WTC11 (cell line): ENCODE measurements around the gene RAB10. TPM values are rescaled to one million over a fixed set of nuclear protein-coding genes. Genes with fewer than 3 reads are reported as not detected.

ENCODE experiments used
- ATAC-seq: fragments of 200-7000 bp; cut with Tn5 transposase; 2 replicates; pipeline ENCODE4 v1.10.0; 2021; ENCODE audit warnings: mild to moderate bottlenecking, moderate library complexity
- CTCF ChIA-PET: fragments of 300-600 bp; sonication (Branson Sonifier 250); formaldehyde crosslinking; loops from one replicate; lab custom pipeline; 2021; ENCODE audit warnings: antibody characterized with exemption; lab: Charles Lee
- POLR2A ChIA-PET: fragments of 350-600 bp; sonication (Branson Sonifier 250); formaldehyde crosslinking; loops from one replicate; lab custom pipeline; 2021; ENCODE audit warnings: antibody characterized with exemption; lab: Charles Lee
- DNase-seq: peaks from one replicate; pipeline ENCODE4 v3.0.0; 2021; ENCODE audit warnings: low spot score
- H3K27ac Mint-ChIP-seq: 2 replicates; pipeline ENCODE4 v1.8.0; 2021; ENCODE audit warnings: mixed read lengths
- H3K27me3 Mint-ChIP-seq: 2 replicates; pipeline ENCODE4 v1.8.0; 2021; ENCODE audit warnings: low read depth, mild to moderate bottlenecking, moderate library complexity, mixed read lengths
- H3K36me3 Mint-ChIP-seq: 2 replicates; pipeline ENCODE4 v1.8.0; 2021; ENCODE audit warnings: mixed read lengths
- H3K4me1 Mint-ChIP-seq: 2 replicates; pipeline ENCODE4 v1.8.0; 2022; ENCODE audit warnings: mixed read lengths
- H3K4me3 Mint-ChIP-seq: 2 replicates; pipeline ENCODE4 v1.8.0; 2021; ENCODE audit warnings: mild to moderate bottlenecking, moderate library complexity, mixed read lengths
- H3K9me3 Mint-ChIP-seq: 2 replicates; pipeline ENCODE4 v1.8.0; 2021; ENCODE audit warnings: mixed read lengths
- CREB1 ChIP-seq: sonication (generic); formaldehyde crosslinking; IDR thresholded peaks from 2 replicates; pipeline ENCODE4 v1.8.0; 2023; ENCODE audit warnings: mild to moderate bottlenecking, missing genetic modification reagents
- FOXK1 ChIP-seq: sonication (generic); formaldehyde crosslinking; IDR thresholded peaks from 2 replicates; pipeline ENCODE4 v1.8.0; 2022; ENCODE audit warnings: mild to moderate bottlenecking, moderate library complexity, missing genetic modification reagents
- KAT7 ChIP-seq: sonication (generic); formaldehyde crosslinking; IDR thresholded peaks from 2 replicates; pipeline ENCODE4 v1.8.1; 2023; ENCODE audit warnings: missing genetic modification reagents, mild to moderate bottlenecking, borderline replicate concordance
- MYBL2 ChIP-seq: sonication (generic); formaldehyde crosslinking; IDR thresholded peaks from 2 replicates; pipeline ENCODE4 v1.8.1; 2023; ENCODE audit warnings: mild to moderate bottlenecking, moderate library complexity, missing genetic modification reagents
- TCF7 ChIP-seq: sonication (generic); formaldehyde crosslinking; IDR thresholded peaks from 2 replicates; pipeline ENCODE4 v1.8.0; 2022; ENCODE audit warnings: mild to moderate bottlenecking, low read depth, missing genetic modification reagents, moderate library complexity
- ZNF138 ChIP-seq: sonication (generic); formaldehyde crosslinking; conservative IDR thresholded peaks from 2 replicates; pipeline ENCODE4 v1.8.1; 2022; ENCODE audit warnings: mild to moderate bottlenecking, moderate library complexity, missing genetic modification reagents
- ZNF232 ChIP-seq: sonication (generic); formaldehyde crosslinking; IDR thresholded peaks from 2 replicates; pipeline ENCODE4 v1.8.0; 2022; ENCODE audit warnings: mild to moderate bottlenecking, missing genetic modification reagents
- ZNF671 ChIP-seq: fragments of 250-450 bp; sonication (Bioruptor Pico); IDR thresholded peaks from 2 replicates; pipeline ENCODE4 v1.8.0; 2021; ENCODE audit warnings: mild to moderate bottlenecking
- total RNA-seq: library from RNA; stranded (reverse); gene quantifications from 3 replicates; pipeline ENCODE4 v1.2.3, GENCODE V29; 2021
- TF ChIP-seq, protein P1 (sequence below): sonication (generic); formaldehyde crosslinking; IDR thresholded peaks from 2 replicates; pipeline ENCODE4 v1.8.1; 2023; ENCODE audit warnings: mild to moderate bottlenecking, missing genetic modification reagents
- TF ChIP-seq, protein P2 (sequence below): sonication (generic); formaldehyde crosslinking; IDR thresholded peaks from 2 replicates; pipeline ENCODE4 v1.8.1; 2022; ENCODE audit warnings: low read depth, mild to moderate bottlenecking, moderate library complexity, missing genetic modification reagents, borderline replicate concordance
- TF ChIP-seq, protein P3 (sequence below): fragments of 250-450 bp; sonication (Bioruptor Pico); IDR thresholded peaks from 2 replicates; pipeline ENCODE4 v1.9.0; 2021; ENCODE audit warnings: mild to moderate bottlenecking
- TF ChIP-seq, protein P4 (sequence below): sonication (generic); formaldehyde crosslinking; IDR thresholded peaks from 2 replicates; pipeline ENCODE4 v1.8.0; 2023; ENCODE audit warnings: missing genetic modification reagents, mild to moderate bottlenecking, borderline replicate concordance
- TF ChIP-seq, protein P5 (sequence below): sonication (generic); formaldehyde crosslinking; IDR thresholded peaks from 2 replicates; pipeline ENCODE4 v1.8.1; 2022; ENCODE audit warnings: low read depth, missing genetic modification reagents, borderline replicate concordance
- TF ChIP-seq, protein P6 (sequence below): sonication (generic); formaldehyde crosslinking; IDR thresholded peaks from 2 replicates; pipeline ENCODE4 v1.8.1; 2023; ENCODE audit warnings: mild to moderate bottlenecking, missing genetic modification reagents, moderate library complexity
- TF ChIP-seq, protein P7 (sequence below): sonication (generic); formaldehyde crosslinking; conservative IDR thresholded peaks from 2 replicates; pipeline ENCODE4 v1.8.1; 2022; ENCODE audit warnings: mild to moderate bottlenecking, missing genetic modification reagents
- TF ChIP-seq, protein P8 (sequence below): sonication (generic); formaldehyde crosslinking; IDR thresholded peaks from 2 replicates; pipeline ENCODE4 v1.8.0; 2022; ENCODE audit warnings: mild to moderate bottlenecking, missing genetic modification reagents
- TF ChIP-seq, protein P9 (sequence below): sonication (generic); formaldehyde crosslinking; IDR thresholded peaks from 2 replicates; pipeline ENCODE4 v1.8.1; 2022; ENCODE audit warnings: missing genetic modification reagents, borderline replicate concordance

The RAB10 gene
- total RNA-seq, 1 experiment from 2014 or later: 127 TPM

DNA sequence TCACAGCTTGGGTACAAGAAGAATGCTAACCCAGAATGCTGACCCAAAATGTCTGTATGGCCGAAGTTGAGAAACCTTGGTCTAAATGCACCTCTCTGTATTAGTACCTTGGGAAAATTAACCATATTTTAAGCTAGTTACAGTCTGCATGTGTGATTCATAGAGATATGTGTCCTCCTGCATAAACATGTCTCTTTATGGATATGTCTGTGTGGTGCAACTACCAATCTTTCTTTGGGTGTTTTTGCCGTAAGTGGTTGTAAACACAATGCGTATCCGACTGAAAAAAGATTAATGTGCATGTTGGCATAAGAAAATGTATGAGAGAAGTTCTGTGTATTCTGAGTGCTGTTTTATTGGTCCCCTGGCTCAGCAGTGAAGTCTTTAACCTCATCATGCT is 84.8 kb downstream of the RAB10 start:
- CTCF ChIA-PET: interaction anchor here (0.5 to 1.6 kb wide), 2 partner anchors 31 to 74 kb away, joined by 3 to 5 read pairs; no protein-coding TSS in a partner anchor
- no peaks in the 10 kb centered on the region for H3K27me3 Mint-ChIP-seq
- peaks cover 3% of the 10 kb centered on the region; the same call in 1 of the 2 replicates for H3K4me1 Mint-ChIP-seq
- H3K27ac Mint-ChIP-seq: peak overlapping the region; percentile 65
- DNase-seq (no peak), ATAC-seq (no peak)
- no peak overlapping the region for H3K4me3 Mint-ChIP-seq
- TF ChIP-seq TCF7 (CRISPR knock-in tag) (no peak), MYBL2 (CRISPR knock-in tag) (no peak), ZNF671 (CRISPR knock-in tag) (no peak), ZNF138 (CRISPR knock-in tag) (no peak), ZNF232 (CRISPR knock-in tag) (no peak), CREB1 (CRISPR knock-in tag) (no peak), FOXK1 (CRISPR knock-in tag) (no peak), KAT7 (no peak)
- TF ChIP-seq, protein P1, sequence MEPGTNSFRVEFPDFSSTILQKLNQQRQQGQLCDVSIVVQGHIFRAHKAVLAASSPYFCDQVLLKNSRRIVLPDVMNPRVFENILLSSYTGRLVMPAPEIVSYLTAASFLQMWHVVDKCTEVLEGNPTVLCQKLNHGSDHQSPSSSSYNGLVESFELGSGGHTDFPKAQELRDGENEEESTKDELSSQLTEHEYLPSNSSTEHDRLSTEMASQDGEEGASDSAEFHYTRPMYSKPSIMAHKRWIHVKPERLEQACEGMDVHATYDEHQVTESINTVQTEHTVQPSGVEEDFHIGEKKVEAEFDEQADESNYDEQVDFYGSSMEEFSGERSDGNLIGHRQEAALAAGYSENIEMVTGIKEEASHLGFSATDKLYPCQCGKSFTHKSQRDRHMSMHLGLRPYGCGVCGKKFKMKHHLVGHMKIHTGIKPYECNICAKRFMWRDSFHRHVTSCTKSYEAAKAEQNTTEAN (CRISPR knock-in tag): no peak
- TF ChIP-seq, protein P2, sequence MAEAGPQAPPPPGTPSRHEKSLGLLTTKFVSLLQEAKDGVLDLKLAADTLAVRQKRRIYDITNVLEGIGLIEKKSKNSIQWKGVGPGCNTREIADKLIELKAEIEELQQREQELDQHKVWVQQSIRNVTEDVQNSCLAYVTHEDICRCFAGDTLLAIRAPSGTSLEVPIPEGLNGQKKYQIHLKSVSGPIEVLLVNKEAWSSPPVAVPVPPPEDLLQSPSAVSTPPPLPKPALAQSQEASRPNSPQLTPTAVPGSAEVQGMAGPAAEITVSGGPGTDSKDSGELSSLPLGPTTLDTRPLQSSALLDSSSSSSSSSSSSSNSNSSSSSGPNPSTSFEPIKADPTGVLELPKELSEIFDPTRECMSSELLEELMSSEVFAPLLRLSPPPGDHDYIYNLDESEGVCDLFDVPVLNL (CRISPR knock-in tag): no peak
- TF ChIP-seq, protein P3, sequence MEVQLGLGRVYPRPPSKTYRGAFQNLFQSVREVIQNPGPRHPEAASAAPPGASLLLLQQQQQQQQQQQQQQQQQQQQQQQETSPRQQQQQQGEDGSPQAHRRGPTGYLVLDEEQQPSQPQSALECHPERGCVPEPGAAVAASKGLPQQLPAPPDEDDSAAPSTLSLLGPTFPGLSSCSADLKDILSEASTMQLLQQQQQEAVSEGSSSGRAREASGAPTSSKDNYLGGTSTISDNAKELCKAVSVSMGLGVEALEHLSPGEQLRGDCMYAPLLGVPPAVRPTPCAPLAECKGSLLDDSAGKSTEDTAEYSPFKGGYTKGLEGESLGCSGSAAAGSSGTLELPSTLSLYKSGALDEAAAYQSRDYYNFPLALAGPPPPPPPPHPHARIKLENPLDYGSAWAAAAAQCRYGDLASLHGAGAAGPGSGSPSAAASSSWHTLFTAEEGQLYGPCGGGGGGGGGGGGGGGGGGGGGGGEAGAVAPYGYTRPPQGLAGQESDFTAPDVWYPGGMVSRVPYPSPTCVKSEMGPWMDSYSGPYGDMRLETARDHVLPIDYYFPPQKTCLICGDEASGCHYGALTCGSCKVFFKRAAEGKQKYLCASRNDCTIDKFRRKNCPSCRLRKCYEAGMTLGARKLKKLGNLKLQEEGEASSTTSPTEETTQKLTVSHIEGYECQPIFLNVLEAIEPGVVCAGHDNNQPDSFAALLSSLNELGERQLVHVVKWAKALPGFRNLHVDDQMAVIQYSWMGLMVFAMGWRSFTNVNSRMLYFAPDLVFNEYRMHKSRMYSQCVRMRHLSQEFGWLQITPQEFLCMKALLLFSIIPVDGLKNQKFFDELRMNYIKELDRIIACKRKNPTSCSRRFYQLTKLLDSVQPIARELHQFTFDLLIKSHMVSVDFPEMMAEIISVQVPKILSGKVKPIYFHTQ (CRISPR knock-in tag): no peak
- TF ChIP-seq, protein P4, sequence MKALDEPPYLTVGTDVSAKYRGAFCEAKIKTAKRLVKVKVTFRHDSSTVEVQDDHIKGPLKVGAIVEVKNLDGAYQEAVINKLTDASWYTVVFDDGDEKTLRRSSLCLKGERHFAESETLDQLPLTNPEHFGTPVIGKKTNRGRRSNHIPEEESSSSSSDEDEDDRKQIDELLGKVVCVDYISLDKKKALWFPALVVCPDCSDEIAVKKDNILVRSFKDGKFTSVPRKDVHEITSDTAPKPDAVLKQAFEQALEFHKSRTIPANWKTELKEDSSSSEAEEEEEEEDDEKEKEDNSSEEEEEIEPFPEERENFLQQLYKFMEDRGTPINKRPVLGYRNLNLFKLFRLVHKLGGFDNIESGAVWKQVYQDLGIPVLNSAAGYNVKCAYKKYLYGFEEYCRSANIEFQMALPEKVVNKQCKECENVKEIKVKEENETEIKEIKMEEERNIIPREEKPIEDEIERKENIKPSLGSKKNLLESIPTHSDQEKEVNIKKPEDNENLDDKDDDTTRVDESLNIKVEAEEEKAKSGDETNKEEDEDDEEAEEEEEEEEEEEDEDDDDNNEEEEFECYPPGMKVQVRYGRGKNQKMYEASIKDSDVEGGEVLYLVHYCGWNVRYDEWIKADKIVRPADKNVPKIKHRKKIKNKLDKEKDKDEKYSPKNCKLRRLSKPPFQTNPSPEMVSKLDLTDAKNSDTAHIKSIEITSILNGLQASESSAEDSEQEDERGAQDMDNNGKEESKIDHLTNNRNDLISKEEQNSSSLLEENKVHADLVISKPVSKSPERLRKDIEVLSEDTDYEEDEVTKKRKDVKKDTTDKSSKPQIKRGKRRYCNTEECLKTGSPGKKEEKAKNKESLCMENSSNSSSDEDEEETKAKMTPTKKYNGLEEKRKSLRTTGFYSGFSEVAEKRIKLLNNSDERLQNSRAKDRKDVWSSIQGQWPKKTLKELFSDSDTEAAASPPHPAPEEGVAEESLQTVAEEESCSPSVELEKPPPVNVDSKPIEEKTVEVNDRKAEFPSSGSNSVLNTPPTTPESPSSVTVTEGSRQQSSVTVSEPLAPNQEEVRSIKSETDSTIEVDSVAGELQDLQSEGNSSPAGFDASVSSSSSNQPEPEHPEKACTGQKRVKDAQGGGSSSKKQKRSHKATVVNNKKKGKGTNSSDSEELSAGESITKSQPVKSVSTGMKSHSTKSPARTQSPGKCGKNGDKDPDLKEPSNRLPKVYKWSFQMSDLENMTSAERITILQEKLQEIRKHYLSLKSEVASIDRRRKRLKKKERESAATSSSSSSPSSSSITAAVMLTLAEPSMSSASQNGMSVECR (CRISPR knock-in tag): no peak
- TF ChIP-seq, protein P5, sequence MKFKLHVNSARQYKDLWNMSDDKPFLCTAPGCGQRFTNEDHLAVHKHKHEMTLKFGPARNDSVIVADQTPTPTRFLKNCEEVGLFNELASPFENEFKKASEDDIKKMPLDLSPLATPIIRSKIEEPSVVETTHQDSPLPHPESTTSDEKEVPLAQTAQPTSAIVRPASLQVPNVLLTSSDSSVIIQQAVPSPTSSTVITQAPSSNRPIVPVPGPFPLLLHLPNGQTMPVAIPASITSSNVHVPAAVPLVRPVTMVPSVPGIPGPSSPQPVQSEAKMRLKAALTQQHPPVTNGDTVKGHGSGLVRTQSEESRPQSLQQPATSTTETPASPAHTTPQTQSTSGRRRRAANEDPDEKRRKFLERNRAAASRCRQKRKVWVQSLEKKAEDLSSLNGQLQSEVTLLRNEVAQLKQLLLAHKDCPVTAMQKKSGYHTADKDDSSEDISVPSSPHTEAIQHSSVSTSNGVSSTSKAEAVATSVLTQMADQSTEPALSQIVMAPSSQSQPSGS (CRISPR knock-in tag): no peak
- TF ChIP-seq, protein P6, sequence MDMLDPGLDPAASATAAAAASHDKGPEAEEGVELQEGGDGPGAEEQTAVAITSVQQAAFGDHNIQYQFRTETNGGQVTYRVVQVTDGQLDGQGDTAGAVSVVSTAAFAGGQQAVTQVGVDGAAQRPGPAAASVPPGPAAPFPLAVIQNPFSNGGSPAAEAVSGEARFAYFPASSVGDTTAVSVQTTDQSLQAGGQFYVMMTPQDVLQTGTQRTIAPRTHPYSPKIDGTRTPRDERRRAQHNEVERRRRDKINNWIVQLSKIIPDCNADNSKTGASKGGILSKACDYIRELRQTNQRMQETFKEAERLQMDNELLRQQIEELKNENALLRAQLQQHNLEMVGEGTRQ (CRISPR knock-in tag): no peak
- TF ChIP-seq, protein P7, sequence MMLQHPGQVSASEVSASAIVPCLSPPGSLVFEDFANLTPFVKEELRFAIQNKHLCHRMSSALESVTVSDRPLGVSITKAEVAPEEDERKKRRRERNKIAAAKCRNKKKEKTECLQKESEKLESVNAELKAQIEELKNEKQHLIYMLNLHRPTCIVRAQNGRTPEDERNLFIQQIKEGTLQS (CRISPR knock-in tag): no peak
- TF ChIP-seq, protein P8, sequence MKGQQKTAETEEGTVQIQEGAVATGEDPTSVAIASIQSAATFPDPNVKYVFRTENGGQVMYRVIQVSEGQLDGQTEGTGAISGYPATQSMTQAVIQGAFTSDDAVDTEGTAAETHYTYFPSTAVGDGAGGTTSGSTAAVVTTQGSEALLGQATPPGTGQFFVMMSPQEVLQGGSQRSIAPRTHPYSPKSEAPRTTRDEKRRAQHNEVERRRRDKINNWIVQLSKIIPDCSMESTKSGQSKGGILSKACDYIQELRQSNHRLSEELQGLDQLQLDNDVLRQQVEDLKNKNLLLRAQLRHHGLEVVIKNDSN (CRISPR knock-in tag): no peak
- TF ChIP-seq, protein P9, sequence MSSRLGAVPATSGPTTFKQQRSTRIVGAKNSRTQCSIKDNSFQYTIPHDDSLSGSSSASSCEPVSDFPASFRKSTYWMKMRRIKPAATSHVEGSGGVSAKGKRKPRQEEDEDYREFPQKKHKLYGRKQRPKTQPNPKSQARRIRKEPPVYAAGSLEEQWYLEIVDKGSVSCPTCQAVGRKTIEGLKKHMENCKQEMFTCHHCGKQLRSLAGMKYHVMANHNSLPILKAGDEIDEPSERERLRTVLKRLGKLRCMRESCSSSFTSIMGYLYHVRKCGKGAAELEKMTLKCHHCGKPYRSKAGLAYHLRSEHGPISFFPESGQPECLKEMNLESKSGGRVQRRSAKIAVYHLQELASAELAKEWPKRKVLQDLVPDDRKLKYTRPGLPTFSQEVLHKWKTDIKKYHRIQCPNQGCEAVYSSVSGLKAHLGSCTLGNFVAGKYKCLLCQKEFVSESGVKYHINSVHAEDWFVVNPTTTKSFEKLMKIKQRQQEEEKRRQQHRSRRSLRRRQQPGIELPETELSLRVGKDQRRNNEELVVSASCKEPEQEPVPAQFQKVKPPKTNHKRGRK (CRISPR knock-in tag): no peak
- peaks cover 24% of the 10 kb centered on the region for H3K36me3 Mint-ChIP-seq
- H3K9me3 Mint-ChIP-seq: 0 out of 2 replicates have a peak, but pooled peaks cover 7% of the 10 kb centered on the region
- POLR2A ChIA-PET: no interaction called here
